Measurements from ENCODE around the gene DPP10.

Gene DPP10

DNA sequence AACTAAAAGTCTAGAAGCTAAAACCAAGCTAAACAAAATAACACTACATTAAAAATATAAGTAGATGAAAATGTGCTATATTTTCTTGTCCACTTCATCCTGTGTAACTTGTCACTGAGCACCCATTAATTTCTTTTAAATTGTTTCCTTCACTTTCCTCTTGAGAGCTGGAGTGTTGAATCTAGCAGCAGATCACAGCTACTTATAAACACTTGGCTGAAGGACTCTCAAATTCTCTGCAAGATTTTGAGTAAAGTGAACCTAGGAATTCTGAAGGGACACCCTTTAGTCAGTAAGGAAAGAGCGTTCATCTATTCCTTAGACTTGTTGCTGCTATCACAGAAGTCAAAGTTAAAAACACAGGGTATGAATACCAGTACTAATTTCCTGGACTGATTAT, 1163.9 kb downstream of the DPP10 start:
- no peak for DNase-seq

DNA sequence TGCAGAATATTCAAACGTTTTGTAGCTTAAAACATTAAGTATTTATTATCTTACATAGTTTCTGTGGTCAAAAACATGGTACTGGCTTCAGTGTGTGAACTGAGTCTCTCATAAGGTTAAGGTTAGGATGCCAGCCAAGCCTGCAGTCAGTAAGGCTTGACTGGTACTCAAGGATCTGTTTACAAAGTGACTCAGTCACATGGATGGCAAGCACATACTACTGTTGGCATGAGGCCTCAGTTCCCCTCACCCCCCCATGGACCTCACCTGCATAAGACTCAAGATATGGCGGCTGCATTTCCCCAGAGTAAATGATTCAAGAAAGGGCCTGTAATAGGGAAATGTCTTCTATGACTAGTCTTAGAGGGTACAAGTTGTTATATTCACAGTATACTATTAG, 1167.5 kb downstream of the DPP10 start:
- DNase-seq = no peak

DNA sequence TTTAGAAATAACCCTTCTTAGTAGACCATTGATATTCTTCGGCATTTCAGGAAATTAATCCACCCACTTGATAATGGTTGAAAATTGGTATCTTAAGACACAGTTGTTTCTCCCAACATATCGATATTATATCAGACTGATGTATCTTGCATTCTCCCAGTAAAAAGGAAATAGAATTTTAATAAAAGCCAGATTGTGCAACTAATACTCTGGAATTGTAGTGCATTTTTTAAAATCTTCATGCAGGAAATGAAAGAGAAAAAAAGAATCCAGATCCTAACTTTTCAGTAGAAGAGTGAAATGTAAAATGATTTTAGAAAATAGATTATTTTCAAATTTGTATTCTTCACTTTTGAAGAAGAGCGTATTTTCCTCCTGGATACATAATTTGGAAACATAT, 1168.4 kb downstream of the DPP10 start:
- no peak for DNase-seq

DNA sequence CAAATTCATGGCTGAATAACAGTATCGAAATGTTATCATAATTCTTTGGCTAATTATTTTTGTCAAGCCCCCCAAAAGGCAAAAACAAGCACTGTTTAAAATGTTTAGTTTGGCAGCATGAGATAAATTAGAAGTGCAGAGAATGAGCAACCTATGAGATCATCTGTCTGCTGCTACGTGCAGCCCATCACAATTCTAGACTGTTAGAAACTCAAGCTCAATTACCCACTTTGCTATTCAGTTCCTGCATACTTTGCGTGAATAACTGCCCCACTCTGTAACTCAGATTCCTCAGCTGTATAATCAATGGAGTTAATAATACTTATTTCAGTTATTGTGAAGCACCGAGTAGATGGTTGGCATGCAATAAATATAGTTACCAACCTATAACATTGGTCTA, 1181.9 kb downstream of the DPP10 start:
- DNase-seq = no peak

DNA sequence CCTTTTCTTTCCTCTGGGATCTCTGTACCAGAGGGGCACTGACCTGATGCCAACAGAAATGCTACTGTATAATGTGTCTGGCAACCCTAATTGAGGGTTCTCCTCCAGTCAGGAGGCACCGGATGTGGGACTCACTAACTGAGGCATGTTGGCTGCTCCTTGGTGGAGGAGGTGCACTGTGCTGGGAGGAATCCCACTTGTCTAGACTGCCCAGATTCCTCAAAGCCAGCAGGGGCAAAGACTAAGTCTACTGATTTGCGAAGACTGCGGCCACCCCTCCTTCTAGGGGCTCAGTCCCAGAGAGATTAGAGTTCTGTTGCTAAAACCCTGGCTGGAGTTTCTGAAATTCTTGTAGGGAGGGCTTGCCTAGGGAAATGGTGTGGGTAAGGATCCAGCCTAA, 1192.1 kb downstream of the DPP10 start:
- DNase-seq = no peak

DNA sequence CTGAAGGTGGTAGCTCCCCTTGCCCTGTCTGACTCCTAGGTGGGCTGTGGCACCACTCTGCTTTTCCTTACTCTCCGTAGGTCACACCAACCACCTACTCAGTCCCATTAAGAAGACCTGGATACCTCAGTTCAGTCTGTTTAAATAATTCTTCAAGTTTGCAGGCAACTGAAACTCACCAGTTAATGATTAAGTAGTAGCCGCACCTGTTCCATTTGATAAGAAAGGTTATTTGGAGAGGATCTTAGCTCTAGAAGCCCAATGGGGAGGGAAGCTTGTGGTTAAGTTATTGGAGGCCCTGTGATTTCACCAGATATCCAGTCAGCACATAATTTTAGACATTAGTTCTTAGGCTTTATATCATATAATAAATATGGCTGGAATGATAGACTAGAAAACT, 1193.0 kb downstream of the DPP10 start:
- no peak for DNase-seq

DNA sequence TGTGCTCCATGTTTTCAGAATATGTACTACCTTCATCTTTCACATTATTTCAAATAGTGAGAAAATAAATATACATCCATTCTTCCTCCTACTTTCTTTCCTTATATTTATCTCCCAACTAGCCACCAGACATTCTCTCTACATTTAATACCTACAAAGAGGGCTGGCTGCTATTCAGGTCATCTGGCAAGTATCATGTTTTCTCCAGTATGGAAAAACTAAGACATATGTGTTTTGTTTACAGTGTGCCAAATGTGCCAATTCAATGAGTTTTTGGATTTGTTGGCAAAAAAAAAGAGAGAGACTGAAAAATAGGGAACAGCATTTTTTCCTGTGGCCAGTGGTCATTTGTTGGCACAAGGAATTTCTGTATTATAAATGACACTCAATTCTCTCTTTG, 1207.3 kb downstream of the DPP10 start:
- DNase-seq = no peak

DNA sequence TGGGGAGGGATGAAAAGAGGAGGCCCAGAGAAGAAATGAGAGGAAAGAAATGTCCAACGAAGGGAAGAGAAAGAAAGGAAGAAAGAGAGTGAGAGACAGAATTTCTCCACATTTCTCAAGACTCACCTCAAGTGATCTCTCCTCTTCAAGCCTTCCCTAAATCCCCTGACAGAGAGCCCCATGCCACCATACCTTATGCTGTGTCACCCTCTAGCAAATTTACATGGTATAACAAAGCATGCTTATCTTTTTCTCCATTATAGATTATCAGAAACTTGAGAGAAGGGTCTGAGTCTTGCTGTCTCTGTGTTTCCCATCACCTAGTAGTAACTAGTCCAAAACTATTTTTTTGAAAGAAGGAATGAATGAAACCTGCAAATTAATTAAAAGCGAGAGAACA, 1208.4 kb downstream of the DPP10 start:
- no peak for DNase-seq

DNA sequence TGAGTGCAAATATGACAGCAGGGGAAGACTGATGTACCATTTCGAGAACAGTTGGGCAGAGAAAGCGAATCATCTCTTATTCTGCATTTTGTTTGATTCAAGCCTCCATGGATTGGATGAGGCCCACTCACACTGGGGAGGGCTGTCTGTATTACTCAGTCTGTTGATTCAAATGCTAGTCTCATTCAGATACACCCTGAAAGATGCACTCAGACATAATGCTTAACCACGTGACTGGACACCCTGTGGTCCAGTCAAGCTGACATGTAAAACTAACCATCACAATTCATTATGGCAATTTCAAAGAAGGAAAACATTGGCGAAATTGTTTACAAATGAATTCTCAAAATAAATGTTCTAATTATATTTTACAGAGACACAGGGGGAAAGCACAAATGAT, 1210.2 kb downstream of the DPP10 start:
- DNase-seq = no peak

DNA sequence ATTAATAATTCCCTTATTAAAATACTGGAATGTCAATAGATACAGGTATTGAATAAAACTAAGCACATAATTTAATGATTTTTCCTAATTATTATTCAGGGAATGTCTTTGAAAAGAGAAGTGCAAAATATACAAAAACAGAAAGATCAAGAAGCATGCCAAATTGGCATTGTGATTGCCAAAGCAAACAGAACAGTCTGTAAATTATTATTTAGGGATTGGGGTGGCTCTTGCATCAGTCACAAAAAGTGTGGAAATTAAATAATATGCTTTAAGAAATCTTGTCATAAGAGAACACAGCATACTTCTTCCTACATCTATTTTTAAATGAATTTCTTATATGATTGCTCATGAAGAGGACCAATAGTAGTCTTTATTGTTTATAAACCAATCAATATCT, 1211.9 kb downstream of the DPP10 start:
- no peak for DNase-seq

DNA sequence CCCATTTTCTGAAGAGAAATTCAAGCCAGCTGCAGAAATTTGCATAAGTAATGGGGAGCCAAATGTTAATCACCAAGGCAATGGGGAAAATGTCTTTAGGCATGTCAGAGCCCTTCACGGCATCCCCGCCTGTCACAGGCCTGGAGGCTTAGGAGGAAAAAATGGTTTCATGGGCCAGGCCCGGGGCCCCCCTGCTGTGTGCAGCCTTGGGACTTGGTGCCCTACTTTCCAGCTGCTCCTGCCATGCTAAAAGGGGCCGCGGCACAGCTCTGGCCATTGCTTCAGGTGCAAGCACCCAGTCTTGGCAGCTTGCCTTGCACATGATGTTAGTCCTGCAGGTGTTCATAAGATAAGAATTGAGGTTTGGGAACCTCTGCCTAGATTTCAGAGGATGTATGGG, 1235.7 kb downstream of the DPP10 start:
- DNase-seq = no peak

DNA sequence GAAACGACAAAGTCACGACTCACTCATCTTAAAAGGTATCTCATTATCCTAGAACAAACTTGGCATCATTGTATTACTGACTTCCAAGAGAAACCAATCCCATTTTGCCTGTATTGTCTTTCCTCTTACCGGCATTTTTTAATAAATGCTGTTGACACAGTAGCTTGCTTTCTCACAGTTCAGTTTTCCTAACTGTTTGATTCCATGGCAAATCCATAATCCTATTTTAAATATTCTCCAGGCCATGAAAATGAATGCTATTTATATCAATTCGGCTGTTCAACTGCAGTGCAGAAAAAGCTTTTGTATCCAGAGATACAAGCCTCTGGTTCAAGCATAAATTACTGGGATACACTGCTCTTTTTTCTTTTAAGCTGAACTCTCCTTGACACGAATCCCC, 1241.9 kb downstream of the DPP10 start:
- DNase-seq = no peak

DNA sequence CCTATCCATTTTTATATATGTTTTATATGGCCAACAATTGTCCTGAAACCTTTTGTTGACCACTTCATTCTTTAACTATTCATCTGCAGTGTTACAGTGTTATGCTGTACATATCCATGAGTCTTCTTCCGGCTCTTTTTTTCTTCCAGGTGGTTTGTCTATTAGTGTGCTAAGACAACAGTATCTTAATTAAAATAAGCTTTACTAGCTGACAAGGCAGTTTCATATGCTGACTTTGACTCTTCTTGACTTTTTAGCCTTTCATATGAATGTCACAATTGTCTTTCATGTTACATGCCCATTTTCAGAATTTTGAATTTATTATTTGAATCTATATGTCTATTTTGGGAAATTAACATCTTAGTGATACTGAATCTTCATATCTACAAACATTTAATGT, 1249.0 kb downstream of the DPP10 start:
- DNase-seq = no peak

DNA sequence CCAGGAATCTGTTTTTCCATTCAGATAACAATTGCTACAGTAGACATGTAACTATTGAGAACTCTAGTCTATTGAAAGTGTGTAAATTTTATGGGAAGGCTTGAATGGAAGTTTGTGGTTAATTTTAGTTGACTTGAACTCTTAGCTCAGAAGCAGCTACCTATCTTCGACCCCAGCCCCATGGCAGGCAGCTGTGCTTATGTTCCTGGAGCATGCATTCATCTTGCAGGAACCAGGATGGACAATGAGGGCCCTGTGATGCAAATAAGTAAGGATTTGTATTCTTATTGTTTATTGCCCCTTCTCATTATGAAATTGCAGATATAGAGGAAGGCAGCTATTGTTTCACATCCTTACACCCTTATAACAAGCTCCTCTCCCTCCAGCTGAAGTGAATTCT, 1252.2 kb downstream of the DPP10 start:
- DNase-seq = no peak

DNA sequence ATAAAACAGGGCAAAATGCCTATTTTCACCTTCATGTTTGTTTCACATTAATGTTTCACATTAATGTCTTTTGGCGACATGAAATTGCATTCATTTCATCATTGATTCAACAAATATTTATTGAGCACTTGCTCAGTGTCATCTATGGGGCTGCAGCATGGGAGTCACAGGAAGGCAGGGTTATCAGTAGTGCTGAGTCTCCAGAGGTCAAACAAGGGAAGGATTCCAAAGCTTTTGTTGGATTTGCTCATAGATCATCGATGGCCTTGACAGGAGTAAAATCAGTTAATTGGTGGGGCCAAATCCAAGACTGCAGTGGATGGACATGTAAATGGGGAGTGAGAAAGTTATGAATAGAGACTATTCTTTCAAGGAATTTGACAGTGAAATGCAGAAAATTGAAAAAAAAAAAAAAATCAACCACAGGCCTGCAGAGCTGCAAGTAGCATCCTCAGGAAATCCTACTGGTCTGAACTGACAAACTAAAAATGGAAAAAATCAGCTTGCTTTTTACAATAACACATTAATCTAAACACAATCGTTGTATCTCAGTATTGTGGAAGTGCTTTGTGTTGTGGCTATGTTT, 1290.8 kb downstream of the DPP10 start:
- DNase-seq = no peak

DNA sequence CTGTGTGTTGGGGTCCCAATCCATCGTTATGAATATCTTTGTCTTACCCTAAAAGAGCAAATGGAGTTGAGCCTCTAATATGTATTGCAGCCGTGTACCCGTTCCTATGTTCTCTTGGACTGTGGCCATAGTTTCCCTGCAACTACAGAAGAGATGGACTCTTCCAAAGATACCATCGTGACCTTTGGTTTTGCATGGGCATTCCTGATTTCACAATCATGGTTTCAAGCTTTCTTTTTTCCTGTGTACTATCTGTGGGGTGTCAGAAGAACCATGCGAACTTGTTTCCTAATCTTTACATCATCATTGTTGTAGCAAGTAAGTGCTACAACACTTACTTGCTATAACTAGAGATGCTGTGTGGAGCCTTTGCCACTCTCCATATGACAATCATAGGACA, 1295.7 kb downstream of the DPP10 start:
- DNase-seq = no peak

DNA sequence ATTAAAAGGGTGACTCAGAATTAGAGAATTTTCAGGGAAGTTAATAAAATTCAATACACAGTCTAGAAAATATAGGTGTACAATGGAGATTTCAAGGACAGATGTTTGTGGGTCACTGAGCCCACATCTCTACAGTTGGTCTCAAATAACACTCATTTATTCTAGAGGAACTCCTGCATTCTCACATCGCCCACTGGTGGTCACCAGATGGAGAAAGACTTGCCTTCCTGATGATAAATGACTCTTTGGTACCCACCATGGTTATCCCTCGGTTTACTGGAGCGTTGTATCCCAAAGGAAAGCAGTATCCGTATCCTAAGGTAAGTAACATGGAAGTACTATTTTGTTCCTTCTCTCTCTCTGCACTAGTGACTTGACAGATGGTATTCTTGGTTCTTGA, 1297.1 kb downstream of the DPP10 start:
- DNase-seq = no peak

DNA sequence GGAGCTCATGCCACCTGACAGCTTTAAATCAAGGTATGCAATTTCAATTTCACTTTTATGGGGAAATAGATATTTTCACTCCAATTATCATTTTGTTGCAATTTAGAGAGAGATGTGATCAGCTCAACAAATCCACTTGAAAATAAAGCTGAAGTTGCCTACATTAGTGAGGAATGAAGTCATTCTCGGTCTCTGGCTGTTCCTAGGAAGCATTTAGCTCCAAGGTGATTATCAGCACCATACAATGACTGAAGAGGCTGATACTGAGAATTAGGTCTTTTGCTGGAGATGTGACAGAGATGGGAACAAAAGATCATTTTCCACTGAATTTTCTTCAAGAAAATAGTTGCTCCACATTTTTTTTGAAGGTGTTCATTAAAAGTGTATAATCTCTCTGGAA, 1303.7 kb downstream of the DPP10 start:
- DNase-seq = no peak

DNA sequence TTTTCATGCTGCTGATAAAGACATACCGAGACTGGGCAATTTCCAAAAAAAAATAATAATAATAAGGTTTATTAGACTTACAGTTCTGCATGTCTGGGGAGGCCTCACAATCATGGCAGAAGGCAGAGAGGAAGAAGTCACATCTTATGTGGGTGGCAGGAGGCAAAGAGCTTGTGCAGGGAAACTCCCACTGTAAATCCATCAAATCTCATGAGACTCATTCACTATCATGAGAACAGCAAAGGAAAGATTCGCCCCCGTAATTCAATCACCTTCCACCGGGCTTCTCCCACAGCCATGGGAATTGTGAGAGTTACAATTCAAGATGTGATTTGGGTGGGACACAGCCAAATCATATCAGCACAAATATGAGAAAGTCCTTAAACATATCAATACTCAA, 1314.8 kb downstream of the DPP10 start:
- DNase-seq = no peak

DNA sequence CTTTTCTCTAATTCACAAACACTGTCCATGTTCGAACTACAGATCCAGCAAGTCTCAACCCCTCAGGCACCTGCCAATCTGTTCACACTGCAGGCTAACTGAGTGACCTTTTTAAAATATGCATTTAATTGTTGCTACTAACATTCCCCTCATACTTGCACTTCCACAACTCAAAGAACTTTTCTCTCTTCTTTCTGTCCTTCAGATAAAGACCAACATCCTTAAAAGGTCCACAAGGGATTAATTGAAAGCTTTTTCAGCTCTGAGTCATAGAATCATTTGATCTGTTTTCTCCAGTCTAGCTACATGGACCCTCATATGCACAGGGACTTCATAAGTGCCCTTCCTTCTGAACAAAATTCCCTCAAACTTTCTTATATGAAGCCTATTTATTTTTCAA, 1321.2 kb downstream of the DPP10 start:
- no peak for DNase-seq

DNA sequence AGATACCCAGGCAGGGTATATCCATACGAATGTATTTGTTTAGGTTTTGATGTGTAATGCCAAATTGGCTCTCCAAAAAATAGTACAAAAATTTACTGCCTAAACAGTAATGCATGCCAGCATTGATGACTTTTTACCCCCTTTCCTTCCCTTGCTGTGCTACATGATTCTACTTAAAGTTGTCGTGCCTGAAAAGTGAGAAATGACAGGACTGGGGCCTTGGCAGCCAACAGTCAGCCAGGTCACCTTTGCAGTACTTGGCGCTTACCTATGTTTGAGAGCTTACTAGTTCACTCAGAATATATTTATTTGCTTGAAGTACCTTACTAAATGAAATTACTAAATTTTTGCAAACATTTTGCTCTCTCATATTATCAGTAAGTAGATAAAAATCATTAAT, 1329.1 kb downstream of the DPP10 start:
- DNase-seq = no peak

DNA sequence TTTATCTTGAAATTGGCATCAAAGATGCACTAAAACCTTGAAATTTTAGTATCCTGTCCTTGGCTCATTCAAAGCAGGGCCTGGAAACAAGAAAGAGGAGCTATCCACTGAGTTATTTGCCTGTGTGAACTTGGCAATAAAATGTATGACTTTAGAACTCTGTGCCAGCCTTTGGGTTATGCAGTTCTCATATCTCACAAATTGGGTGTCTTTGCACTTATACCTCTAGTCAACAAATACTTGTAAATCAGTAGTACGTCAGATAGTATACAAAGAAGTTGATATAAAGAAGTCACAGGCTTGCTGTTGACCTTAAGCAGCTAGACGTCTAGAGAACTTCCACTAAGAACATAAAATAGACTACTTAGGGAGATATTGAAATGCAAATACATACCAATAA, 1331.9 kb downstream of the DPP10 start:
- DNase-seq = no peak

DNA sequence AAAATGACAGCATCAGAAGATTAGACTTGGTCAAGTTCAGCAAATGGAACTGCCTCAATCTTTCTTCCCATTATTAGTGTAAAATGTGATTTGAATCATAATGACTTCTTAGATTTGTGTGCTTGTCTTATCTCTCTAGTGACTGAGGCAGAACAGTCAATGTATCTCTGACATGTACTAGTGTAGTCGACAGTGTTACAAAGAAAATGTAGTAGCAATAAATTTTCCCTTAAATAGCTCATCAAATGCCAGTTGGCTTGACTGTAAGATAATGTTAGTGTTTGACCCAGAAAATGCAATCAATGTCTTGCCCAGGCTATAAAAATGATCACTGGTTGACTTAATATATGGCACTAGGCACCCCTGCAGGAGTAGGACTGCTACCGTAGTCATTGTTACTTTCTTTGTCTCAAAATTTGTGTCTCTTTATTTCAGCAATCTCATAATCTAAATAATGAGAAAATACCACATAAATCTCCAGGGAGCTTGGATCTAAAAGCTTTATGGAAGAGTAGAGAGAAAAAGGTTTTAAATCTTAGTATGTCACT, 1336.7 kb downstream of the DPP10 start:
- DNase-seq = no peak

DNA sequence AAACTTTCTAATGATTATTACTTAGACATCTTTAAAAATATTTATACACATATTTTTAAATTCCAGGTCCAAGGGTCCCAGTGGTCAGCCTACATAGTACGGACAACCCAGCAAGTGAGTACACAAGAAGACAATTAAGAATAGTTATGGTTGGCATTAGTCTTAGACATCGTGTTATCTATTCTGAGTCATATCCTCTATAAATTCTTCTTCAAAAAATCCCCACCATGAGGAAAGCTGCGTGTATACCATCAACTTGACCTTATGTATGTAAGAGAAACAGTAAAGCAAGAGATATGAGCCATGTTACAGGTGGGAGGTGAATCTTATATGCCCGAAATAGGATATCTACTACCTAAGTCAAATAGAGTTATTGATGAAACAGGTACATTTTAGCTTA, 1339.8 kb downstream of the DPP10 start:
- DNase-seq = no peak

DNA sequence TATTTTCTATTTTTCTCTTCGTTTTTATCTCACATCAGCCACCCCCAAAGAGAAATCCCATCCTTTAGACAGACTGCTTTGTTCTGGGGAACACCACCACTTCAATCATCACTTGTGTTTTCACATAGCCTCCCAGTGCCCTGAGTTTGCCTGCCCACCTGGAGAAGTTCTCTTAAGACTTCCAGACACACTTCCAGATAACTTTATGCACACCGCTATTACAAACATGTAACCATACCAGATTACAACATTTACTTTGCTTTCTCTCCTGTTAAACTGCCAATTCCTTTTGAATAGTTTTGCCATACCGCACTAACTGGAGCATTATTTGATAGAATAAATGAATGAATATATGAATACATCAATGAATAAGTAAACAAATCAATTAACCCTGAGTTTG, 1353.6 kb downstream of the DPP10 start:
- DNase-seq = no peak

DNA sequence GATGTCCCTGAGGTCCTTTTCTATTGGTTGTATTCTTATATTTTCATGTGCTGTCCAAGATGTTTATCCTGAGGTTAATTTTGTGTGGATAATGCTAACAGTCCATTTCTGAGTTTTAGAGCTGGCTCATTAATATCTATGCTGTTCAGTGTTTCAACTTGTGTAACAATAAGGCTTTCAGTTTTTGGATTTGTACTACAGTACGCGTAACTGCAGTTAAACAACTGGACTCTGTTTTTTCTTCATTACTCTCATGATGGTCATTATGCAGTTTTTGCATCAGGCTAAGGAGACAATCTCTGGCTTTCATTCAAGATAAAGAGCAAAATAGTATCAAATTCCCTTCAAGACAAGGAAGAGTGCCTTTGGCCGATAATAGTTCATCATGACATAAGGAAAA, 1364.8 kb downstream of the DPP10 start:
- no peak for DNase-seq
